GM19023 (cell line): Measurements from ENCODE around the gene IL6R.

Experiments used
- ATAC-seq: cut with Tn5 transposase; IDR thresholded peaks from one replicate; pipeline ENCODE4 v1.9.1; 2021; ENCODE audit warnings: mild to moderate bottlenecking, moderate library complexity; ENCODE audit not compliant: unreplicated experiment

The IL6R gene

DNA sequence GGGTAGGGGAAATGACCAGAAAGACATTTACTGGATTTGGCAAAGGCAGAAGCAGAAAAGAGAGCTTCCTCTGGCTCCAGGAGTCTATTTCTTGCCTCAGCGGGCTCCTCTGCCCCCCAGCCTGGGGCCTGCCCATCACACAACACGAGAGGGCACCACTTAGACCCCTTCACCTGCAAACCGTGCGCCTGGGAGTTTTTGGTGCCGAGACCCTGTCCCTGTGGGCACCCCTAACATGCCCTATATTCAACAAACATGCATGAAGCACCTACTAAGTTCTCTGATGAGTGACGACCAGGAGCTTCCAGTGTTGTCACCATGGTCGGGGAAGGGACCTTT is 18.8 kb downstream of the IL6R start:
- no peak for ATAC-seq

DNA sequence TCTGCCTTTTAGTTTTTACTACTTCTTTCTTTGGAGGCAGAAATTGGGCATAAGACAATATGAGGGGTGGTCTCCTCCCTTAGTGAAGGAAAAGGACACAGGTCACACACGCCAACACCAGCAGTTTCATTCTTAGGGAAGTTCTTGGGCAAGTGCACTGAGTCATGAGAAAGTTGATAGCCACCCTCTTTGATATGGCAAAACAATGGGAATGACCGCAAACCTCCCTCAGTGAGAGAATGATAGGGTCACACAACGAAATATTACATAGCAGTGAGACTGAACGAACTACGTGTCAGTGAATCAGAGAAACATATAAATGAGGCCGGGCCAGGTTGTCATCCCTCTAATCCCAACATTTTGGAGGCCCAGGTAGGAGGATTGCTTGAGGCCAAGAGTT is 20.0 kb downstream of the IL6R start:
- ATAC-seq = no peak

DNA sequence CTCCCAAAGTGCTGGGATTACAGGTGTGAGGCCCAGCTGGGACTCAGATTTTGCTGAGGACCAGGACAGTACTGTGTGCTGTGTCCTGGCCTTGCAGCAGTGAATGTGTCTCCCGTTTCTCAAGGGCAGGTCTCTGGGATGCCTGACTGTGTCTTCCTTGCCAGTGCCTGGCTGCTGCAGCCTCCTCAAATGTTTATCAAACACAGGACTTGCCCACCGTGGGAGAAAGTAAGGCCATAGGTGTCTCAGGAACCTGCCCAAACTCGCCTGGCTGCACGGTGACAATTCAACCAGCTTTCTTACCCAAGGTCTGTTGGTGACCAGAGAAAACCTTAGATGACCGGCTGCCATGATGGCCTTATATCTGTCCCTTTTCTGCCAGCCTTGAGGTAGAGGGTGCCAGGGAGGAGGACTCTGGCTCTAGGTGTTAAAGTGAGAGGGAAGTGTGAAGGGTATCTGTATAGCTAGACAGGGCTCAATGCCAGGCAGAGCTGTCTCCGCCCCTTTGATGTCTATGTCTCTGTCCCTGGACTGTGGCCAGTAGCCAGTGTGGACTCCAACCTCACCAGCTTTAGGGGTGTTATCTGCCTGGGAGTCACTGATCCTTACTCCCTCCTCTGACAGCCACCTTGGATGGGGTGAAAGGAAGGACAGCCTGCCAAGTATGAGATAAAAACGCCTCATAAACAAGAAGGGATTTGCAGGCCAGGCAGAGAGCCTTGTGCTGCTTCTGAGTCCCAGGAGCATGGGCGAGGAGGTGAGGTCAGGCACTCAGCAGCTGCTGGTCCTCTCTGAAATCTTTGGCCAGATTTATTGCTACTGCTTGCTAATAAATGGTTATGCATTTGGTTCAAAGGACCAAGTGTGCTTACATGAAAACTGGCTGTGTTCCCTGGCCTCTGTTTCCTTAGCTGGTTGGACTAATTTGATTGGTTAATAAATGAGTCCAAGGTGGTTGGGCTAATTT is 22.3 kb downstream of the IL6R start:
- no peak for ATAC-seq

DNA sequence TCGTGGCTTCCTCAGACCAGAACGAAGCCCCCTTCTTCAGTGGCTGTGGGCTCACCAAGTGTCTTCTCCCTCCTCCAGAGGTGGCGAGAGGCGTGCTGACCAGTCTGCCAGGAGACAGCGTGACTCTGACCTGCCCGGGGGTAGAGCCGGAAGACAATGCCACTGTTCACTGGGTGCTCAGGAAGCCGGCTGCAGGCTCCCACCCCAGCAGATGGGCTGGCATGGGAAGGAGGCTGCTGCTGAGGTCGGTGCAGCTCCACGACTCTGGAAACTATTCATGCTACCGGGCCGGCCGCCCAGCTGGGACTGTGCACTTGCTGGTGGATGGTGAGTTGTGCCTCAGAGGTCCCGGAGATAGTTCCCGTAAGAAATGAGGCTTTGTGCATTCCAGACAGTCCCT is 24.0 kb downstream of the IL6R start:
- ATAC-seq = no peak

DNA sequence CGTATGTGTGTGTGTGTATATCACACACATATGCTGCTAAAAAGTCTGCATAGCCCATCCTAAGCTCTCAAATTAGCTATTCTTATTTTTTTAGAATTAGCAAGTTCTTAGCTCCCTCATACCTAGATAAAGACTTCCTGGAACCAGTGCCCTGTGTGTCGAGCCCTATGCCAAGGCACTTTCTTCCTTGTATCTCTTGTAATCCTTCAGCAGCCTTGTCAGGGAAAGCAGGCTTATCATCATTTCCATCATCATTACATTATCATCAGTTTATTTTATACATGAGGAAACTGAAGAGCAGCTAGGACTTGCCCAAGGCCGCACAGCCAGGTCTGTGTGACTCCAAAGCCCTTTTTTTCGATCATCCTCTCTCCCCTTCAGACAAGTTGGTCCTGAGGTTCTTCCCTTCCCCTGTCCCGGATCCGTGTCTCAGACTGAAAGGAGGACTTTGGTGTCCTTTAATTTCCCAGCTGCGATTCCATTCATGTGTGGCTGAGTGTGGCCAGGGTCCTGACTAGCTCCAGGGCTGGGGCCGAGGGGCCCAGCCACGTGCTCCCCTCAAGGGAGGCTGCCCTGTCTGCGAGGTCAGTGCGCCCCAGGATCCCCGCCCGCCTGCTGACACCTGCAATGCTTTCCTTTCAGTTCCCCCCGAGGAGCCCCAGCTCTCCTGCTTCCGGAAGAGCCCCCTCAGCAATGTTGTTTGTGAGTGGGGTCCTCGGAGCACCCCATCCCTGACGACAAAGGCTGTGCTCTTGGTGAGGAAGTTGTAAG is 24.9 kb downstream of the IL6R start:
- ATAC-seq = no peak

DNA sequence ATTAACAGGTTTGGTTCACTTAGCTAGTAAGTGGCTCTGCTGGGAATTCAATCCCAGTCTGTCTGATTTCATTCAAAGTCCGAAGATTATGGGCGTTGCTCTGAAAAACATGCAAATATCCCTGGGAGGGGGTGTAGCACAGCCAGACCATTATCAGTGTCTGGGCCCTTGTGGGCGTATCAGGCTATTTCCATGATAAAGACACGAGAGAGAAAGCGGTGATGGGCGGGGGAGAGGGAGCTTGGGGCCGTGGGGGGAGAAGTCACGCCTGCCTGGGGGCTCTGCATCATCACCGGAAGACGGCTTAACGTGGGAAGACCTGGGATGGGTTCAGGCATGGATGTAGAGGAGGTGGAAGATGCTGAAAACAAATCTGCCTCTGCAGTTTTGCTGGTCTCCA is 25.8 kb downstream of the IL6R start:
- no peak for ATAC-seq

DNA sequence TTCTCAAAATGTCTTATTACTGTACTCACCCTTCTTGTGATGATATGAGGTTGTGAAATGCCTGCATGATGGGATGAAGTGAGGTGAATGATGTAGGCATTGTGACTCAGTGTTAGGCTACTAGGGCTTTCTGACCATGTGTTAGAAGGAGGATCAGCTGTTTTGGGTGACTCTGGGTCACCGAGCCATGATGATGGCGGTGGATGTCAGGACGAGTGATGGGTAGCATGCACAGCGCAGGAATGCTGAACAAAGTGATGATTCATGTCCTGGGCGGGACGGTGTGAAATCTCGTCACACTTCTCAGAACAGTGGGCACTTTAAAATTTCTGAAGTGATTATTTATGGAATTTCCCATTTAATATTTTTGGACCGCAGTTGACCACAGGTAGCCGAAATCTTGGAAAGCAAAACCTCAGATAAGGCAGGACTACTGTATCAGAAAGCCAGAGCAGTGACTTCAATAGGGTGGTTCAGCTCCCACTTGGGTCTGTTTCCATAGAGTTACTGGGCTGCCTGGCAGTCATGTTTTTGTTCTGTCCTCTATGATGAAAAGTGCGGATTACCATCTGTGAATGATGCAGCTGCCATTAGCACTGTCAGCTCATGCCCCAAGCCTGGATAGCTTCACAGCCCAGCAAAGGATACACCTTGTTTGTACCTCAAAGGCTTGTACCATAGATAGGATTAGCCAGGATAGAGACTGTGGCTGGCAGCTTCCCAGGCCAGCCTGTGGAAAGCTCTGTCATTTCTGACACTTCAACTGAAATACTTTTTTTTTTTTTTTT is 26.6 kb downstream of the IL6R start:
- no peak for ATAC-seq

DNA sequence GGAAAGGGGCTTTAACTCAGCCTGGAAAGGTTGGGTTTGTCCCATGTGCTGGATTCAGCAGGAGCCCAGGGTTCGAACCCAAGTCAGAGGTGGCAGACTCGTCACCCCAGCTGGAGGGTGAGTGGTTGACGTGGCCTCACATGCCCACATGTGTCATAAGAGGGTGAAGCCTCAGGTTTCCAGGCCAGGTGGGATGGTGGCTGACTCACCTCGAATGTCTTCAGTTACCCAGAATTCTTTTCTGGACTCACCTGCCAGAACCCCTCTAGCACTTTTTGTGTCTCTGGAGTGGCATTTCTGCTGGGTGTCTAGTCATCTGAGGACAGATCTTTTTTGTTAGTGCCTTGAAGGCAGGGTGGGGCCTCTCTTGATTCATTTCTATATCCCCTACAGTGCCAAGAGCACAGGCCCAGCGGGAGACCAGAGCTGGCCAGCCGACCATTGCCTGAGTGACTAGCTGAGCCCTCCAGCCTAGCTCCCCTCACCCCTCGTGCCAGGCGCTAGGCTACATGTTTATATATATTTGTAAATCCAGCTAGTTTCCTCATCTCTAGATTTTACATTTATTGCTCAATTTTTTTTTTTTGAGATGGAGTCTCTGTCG is 28.1 kb downstream of the IL6R start:
- ATAC-seq = no peak

DNA sequence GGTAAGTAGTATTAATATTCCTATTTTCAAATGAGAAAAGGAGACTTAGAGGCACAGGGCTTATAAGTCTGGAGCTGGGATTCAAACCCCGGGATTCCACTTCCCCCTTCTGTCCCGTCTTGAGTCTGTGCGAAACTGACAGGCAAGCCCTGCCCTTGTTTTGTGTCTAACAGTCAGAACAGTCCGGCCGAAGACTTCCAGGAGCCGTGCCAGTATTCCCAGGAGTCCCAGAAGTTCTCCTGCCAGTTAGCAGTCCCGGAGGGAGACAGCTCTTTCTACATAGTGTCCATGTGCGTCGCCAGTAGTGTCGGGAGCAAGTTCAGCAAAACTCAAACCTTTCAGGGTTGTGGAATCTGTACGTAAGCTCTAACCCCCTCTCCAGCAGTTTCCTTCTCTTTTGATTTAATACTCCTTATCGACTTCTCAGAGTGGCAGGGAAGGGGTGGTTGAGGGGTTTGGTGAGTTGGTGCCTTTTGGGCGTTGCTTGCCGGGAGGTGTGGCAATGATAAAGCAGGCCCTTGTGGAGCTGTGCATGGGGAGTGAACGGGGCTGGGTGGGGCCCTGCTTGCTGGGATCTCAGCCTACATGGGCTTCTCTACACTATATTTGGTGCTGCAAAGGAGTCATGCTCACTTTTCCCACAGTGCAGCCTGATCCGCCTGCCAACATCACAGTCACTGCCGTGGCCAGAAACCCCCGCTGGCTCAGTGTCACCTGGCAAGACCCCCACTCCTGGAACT is 29.4 kb downstream of the IL6R start:
- no peak for ATAC-seq

DNA sequence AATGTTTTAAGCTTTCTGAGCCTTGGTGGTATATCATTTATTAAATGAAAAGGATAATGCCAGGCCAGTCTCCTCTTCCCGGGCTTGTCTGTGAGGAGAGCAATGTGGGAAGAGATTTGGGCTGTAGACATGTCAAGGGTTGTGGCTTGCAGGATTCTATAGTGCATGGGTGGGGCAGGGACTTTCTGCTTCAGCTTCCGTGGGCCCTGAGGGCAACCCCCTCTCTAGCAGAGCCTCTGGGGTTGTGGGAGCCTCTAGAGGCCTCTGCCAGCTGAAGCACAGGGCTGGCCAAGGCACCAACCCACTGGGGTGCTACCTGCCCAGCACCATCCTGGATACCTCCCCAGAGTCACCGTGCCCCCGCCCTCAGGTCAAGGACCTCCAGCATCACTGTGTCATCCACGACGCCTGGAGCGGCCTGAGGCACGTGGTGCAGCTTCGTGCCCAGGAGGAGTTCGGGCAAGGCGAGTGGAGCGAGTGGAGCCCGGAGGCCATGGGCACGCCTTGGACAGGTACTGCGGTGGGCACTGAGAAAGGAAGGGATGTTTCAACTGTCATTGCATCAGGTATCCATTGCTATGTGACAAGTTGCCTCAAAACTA is 30.6 kb downstream of the IL6R start:
- no peak for ATAC-seq

DNA sequence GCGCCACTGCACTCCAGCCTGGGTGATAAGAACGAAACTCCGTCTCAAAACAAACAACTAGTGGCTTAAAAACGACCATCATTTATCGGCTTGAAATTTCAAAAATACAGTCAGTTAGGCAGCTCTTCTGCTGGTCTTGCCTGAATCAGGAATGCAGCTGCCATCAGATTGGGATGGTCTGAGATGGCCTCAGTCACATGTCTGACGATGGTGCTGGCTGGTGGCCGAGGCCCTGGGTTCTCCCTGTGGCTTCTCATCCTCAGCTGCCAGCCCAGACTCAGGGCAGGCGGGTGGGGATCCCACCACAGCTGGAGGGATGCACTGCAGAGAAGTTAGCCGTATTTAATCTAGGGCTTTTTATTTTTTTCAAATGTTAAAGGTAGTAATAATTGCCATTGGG is 31.3 kb downstream of the IL6R start:
- no peak for ATAC-seq

DNA sequence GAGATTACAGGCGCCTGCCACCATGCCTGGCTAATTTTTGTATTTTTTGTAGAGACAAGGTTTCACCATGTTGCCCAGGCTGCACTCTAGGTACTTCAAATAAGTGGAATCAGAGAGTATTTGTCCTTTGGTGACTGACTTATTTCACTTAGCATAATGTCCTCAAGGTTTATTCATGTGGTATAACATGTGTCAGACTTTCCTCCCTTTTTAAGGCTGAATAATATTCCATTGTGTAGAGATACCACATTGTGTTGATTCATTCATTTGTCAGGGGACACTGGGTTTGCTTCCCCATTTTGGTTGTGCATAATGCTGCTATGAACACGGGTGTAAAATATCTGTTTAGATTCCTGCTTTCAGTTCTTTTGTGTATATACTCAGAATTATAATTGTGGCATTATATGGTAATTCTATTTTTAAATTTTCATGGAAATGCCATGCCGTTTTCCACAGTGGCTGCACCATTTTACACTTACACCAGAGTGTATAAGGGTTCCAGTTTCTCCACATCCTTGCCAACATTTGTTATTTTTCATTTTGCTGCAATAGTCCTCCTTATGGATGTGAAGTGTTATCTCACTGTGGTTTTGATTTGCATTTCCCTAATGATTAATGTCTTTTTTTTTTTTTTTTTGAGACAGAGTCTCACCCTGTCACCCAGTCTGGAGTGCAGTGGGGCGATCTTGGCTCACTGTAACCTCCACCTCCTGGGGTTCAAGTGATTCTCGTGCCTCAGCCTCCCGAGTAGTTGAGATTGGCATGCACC is 35.1 kb downstream of the IL6R start:
- ATAC-seq = no peak

DNA sequence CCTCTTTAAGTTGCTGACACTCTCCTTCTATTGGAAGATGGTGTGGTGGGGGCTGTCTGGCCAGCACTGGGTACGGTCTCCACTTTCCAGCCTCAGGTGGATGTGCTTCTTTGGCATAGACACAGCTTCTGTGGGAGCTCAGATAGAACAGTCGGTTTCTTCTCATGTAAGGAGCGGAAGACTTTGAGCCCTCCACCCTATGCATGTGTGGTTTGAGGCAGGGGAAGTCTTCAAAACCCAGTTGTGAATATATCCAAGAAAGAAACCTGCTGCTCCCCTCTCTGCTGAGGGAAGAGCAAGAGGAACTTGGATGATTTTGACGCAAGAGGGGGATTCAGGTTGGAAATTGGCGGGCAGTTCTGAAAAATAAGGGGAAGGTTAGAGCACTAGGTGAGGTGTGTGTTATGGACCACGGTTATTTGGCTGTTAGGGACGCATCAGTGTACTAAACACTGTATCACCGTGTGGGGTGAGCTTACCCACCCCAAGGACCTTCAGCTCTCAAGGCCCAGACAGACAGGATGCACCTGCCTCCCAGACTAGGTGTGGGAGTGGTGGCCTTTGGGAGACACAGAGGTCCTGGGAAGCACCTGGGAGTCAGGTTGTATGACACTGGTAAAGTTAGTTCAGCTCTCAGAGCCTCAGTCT is 36.2 kb downstream of the IL6R start:
- no peak for ATAC-seq

DNA sequence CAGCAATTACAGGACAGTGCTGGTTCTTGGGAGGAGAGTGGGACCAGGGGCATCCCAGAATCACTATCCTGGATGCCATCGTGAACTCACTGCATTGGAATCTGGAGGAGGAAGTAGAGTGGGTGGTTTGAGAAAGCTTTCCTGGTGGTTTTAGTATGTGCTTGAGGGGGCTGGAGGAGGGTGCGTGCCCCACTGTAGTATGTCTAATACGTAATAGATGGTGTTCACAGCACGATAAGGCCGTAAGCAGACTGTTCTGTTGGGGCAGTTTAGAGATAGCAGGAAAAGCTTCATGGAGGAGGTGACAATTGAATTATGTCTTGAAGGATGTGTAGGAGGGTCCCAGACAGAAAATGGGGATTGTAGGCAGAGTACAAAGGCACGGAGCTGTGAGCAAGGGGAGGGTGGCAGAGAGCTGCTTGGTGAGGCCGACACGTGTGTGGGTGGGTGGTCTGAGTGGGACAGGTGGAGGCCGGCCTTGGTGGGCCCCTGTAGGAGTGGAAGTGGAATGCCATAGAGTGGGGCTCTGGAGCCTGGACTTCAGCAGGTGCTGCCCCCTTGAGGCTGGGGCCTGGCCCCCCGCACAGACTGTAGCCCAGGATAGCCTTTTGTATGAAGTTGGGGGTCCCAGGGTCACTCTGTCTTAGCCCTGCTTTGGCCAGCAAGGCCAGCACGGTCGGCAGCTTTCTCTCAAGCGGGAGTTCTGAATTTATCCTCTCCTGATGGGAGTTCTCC is 37.0 kb downstream of the IL6R start:
- no peak for ATAC-seq

DNA sequence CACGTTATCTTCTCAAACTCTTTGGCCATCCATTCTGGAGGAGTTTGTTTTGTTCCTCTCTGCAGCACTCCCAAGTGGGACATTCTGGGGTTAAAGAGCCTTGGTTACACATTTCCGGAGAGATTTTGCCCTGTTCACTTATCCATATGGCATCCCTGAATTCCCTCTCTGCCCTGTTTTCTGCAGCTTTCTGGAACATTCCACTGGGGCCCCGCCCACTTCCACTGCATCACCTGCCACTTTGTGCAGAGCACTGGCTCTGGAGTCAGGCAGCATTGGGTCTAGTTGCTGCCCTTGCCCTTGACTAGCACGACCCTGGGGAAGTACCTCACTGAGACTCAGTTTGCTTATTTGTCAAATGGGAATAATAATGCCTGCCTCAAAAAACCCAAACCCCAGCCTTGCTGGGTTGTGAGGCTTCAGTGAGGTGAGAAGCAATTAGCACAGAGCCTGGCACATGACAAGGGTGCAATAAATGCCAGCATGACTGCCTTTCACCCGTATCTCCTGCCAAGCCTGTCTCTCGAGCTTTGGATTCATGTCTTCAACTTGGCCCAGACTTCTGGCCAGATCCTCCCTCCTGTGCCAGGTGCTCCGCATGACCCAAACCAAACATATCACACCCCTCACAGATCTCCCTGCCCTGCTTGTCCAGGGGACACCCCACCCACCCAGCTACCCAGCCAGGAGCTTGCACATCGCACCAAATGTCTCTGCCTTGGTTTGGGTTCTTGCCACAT is 38.3 kb downstream of the IL6R start:
- no peak for ATAC-seq

DNA sequence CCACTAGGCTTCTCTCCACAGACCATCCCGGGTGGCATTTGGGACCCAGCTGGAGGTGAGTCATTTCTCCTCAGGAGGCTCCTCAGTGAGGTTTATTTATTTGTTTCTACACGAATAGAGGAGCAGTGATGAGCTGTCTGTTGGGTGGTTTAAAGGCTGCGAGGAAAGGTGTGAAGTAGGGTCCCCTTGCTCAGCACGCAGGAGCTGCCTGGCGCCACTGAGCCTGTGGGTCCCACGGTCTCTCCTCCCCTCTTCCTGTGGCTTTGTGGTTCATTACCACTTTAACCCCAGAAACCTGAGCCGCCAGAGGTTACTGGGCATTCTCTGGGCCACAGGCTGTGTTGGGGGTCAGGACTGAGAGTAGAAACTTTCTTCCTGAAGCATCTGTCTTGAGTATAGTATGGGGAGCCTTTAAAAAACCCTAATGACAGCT is 39.9 kb downstream of the IL6R start:
- no peak for ATAC-seq

DNA sequence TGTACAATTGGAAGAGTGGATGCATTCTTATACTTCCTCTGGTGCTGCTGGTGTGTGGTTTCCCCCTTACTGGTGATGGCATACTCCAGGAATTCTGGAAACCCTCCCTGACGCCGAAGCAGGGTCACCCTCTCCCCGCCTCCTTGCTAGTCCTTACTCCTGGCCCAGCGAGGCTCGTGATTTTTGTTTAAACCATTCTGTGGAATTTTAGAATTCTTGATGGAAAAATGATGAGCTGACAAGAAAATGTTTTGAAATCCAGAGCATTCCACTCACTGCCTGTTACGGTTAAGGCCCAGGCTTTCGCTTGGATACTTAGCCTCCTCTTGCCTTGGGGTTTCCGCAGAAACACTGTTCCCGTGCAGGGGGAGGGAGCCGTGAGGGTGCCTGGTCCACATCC is 41.1 kb downstream of the IL6R start:
- no peak for ATAC-seq
